Fibroblast of pulmonary artery (primary cell): ENCODE measurements around the gene CRB2.

ENCODE experiments used
- DNase-seq: peaks from one replicate; pipeline ENCODE4 v3.0.0-alpha.2; 2010; ENCODE audit warnings: low read depth
- H3K4me3 ChIP-seq: replicated peaks from 2 replicates; pipeline ENCODE4 v1.5.1; 2011; ENCODE audit warnings: low read depth, mild to moderate bottlenecking, control low read depth, low read length, moderate library complexity
- CTCF ChIP-seq: IDR thresholded peaks from 2 replicates; pipeline ENCODE4 v1.5.1; 2011; ENCODE audit warnings: mild to moderate bottlenecking, control low read depth, low read length, inconsistent platforms; ENCODE audit errors: missing control alignments

CRB2 gene

GRCh38 chr9:123359546-123359945 is 3.5 kb downstream of the CRB2 start:
- H3K4me3 ChIP-seq = no peak overlapping the region
- no peak for TF ChIP-seq CTCF
- no peak for DNase-seq

- no peak for DNase-seq
- TF ChIP-seq CTCF = no peak
- H3K4me3 ChIP-seq = no peak overlapping the region
Measured at GRCh38 chr9:123360161-123361085, 4.4 kb downstream of the CRB2 start.

GRCh38 chr9:123361086-123361730 is 5.2 kb downstream of the CRB2 start:
- no peak overlapping the region for H3K4me3 ChIP-seq
- no peak for TF ChIP-seq CTCF
- no peak for DNase-seq

- no peak overlapping the region for H3K4me3 ChIP-seq
- no peak for DNase-seq
- TF ChIP-seq CTCF = no peak
Measured at GRCh38 chr9:123361731-123362510, 5.9 kb downstream of the CRB2 start.

- no peak for DNase-seq
- no peak for TF ChIP-seq CTCF
- no peak overlapping the region for H3K4me3 ChIP-seq
Measured at GRCh38 chr9:123362856-123363255, 6.9 kb downstream of the CRB2 start.

GRCh38 chr9:123364241-123364824 is 8.3 kb downstream of the CRB2 start:
- no peak for TF ChIP-seq CTCF
- H3K4me3 ChIP-seq = no peak overlapping the region
- peak; percentile 78 for DNase-seq
